ENCODE data around the gene TIAM2.

- TF ChIP-seq POLR2AphosphoS5 (IDR thresholded peaks at IDR 0.05; ENCODE audit: low read depth) (no peak), CTCF (conservative IDR thresholded peaks at IDR 0.05; ENCODE audit: low read depth in 2 of 2) (no peak), EZH2 (IDR thresholded peaks at IDR 0.05; ENCODE audit: low read depth, unreplicated experiment) (no peak), REST (IDR thresholded peaks at IDR 0.05; ENCODE audit: unreplicated experiment) (no peak), JUNB (IDR thresholded peaks at IDR 0.05; ENCODE audit: unreplicated experiment) (no peak), ZNF331 (CRISPR knock-in tag; IDR thresholded peaks at IDR 0.05; ENCODE audit: low read depth) (no peak), STAT1 (IDR thresholded peaks at IDR 0.05; ENCODE audit: unreplicated experiment) (no peak), CREB1 (CRISPR knock-in tag; IDR thresholded peaks at IDR 0.05; ENCODE audit: low read depth) (no peak)
Observed at GRCh38 chr6:155163601-155164000, 168.5 kb downstream of the TIAM2 start.
